NCI-H1092 (cell line): ENCODE results near the gene RANBP3.
"Not testable (repeated sequence)": the region's sequence is repeated elsewhere in the genome, so short reads cannot be mapped to it uniquely, and the experiment has no call there.

ENCODE experiments used
- DNase-seq: peaks from one replicate; lab custom pipeline; 2025; lab: John Stamatoyannopoulos, UW

RANBP3 gene

GRCh38 chr19:6006070-6006446 lies 28.1 kb upstream of the RANBP3 start:
- not testable (repeated sequence) for DNase-seq

GRCh38 chr19:6005321-6006069 lies 27.6 kb upstream of the RANBP3 start:
- DNase-seq, result no peak

- no peak for DNase-seq
These were observed 26.0 kb upstream of the RANBP3 start for GRCh38 chr19:6003976-6004375.

GRCh38 chr19:6002591-6002990 lies 24.7 kb upstream of the RANBP3 start:
- DNase-seq, result no peak

- no peak for DNase-seq
These were observed 22.4 kb upstream of the RANBP3 start for GRCh38 chr19:6000228-6000847.

GRCh38 chr19:5999693-6000092 lies 21.8 kb upstream of the RANBP3 start:
- DNase-seq, result no peak

- DNase-seq, result no peak
These were observed 19.4 kb upstream of the RANBP3 start for GRCh38 chr19:5997371-5997770.

GRCh38 chr19:5996623-5997320 lies 18.8 kb upstream of the RANBP3 start:
- DNase-seq, result no peak

- DNase-seq, result no peak
These were observed 18.2 kb upstream of the RANBP3 start for GRCh38 chr19:5996102-5996501.

- no peak for DNase-seq
These were observed 17.7 kb upstream of the RANBP3 start for GRCh38 chr19:5995606-5996005.

- no peak for DNase-seq
These were observed 16.6 kb upstream of the RANBP3 start for GRCh38 chr19:5994405-5995165.

- DNase-seq, result no peak
These were observed 15.9 kb upstream of the RANBP3 start for GRCh38 chr19:5993648-5994358.

GRCh38 chr19:5993201-5993600 lies 15.3 kb upstream of the RANBP3 start:
- no peak for DNase-seq

- DNase-seq, result no peak
These were observed 14.8 kb upstream of the RANBP3 start for GRCh38 chr19:5992756-5993155.

- DNase-seq, result no peak
These were observed 13.4 kb upstream of the RANBP3 start for GRCh38 chr19:5991244-5991838.

- no peak for DNase-seq
These were observed 12.4 kb upstream of the RANBP3 start for GRCh38 chr19:5990289-5990797.

- DNase-seq, result no peak
These were observed 11.6 kb upstream of the RANBP3 start for GRCh38 chr19:5989388-5990074.

- DNase-seq, result no peak
These were observed 10.8 kb upstream of the RANBP3 start for GRCh38 chr19:5988517-5989387.

- DNase-seq, result peak; percentile 72
These were observed 9.3 kb upstream of the RANBP3 start for GRCh38 chr19:5987077-5987818.
